IPS-20b (cell line): ENCODE results near the gene PSMG3.
A peak's percentile ranks its signal among the peaks of the same experiment; 100 is the strongest.

Experiments used
- H3K27ac ChIP-seq: one replicate; pipeline ENCODE4 v1.5.1; 2013; ENCODE audit warnings: low read length
- H3K27me3 ChIP-seq: 2 replicates; pipeline ENCODE4 v1.6.1; 2013; ENCODE audit warnings: mild to moderate bottlenecking, low read length, inconsistent platforms; ENCODE audit not compliant: insufficient read depth
- H3K36me3 ChIP-seq: 2 replicates; pipeline ENCODE4 v1.6.1; 2013; ENCODE audit warnings: low read depth, mild to moderate bottlenecking, inconsistent platforms, low read length, moderate library complexity; ENCODE audit not compliant: insufficient read depth
- H3K4me1 ChIP-seq: 2 replicates; pipeline ENCODE4 v1.6.1; 2013; ENCODE audit warnings: mild to moderate bottlenecking, control low read depth, inconsistent platforms, low read length, moderate library complexity; ENCODE audit not compliant: insufficient read depth
- H3K4me3 ChIP-seq: 2 replicates; pipeline ENCODE4 v1.5.1; 2013; ENCODE audit warnings: mild to moderate bottlenecking, low read length, inconsistent platforms
- H3K9ac ChIP-seq: 2 replicates; pipeline ENCODE4 v1.6.1; 2013; ENCODE audit warnings: low read depth, mild to moderate bottlenecking, inconsistent platforms, low read length, moderate library complexity
- H3K9me3 ChIP-seq: 2 replicates; pipeline ENCODE4 v1.6.1; 2013; ENCODE audit warnings: mild to moderate bottlenecking, low read depth, low read length, inconsistent platforms; ENCODE audit not compliant: insufficient read depth

Gene PSMG3

DNA sequence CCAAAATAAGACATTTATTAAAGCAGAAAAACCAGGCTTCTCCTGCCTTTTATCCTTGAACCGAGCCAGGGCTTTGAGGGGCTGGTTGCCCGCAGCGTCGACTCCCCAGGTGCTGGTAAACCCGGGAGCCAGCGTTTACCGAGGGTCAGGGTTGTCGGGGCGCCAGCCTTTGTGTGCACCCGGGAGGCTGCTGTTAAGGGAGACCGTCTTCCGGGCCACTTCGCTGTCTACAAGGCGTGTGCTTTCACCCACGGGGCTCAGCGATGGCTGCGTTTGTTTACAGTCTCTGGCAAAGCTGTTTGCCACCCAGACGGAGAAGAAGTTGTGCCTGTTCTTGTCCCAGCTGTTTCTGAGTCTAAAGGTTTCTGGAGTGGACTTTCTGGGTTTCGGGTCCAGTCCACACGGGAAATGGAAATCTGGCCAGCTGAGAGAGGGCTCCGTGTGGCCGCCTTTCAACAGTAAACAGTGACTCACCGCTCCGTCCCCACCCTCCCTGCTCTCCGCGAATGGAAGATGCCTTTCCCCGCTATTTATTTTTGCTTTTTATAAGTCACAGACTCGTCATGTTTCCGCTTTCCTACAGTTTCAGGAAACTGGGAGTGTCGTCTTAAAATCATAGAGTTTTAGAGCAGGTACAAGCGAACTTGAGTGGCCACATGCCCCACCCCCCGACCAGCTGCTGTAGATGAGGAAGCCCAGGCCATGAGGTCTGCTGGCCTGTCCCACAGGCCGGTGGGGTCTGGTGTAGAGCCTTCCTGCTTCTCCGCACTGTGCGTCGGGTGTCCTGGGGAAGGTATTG lies 37.2 kb downstream of the PSMG3 start:
- Histone ChIP-seq H3K9ac (0 out of 2 replicates have a peak overlapping the region, but pooled peaks have one; percentile 21), H3K27me3 (no peaks in the 10 kb centered on the region), H3K27ac (no peak overlapping the region), H3K36me3 (no peaks in the 10 kb centered on the region), H3K4me3 (peak overlapping the region; percentile 51), H3K4me1 (peaks cover 19% of the 10 kb centered on the region), H3K9me3 (no peaks in the 10 kb centered on the region)

DNA sequence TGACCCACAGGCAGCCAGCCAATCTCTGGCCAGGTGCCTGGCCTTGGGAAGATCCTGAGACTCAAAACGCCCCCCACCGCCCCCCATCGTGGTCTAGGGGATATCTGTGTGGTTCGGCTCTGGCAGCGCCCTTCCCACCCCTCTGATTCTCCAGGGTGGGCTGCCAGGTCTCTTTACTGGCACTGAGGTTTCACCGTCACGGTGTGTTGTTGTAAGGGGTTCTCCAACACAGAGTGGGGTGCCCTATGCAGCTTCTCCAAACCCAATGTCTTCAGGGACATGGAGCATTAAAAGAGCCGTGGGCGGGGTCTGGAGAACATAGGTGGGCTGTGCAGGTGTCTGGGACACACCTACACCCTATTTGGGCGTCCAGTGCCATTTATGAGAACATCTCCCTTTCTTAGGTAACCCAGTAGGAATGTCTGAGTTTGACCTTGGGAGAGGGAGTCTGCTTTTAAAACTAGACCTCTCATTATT lies 37.8 kb downstream of the PSMG3 start:
- Histone ChIP-seq H3K27ac (no peak overlapping the region), H3K9ac (no peak overlapping the region), H3K36me3 (no peaks in the 10 kb centered on the region), H3K9me3 (no peaks in the 10 kb centered on the region), H3K4me3 (peak overlapping the region; percentile 51), H3K4me1 (peaks cover 15% of the 10 kb centered on the region), H3K27me3 (no peaks in the 10 kb centered on the region)

DNA sequence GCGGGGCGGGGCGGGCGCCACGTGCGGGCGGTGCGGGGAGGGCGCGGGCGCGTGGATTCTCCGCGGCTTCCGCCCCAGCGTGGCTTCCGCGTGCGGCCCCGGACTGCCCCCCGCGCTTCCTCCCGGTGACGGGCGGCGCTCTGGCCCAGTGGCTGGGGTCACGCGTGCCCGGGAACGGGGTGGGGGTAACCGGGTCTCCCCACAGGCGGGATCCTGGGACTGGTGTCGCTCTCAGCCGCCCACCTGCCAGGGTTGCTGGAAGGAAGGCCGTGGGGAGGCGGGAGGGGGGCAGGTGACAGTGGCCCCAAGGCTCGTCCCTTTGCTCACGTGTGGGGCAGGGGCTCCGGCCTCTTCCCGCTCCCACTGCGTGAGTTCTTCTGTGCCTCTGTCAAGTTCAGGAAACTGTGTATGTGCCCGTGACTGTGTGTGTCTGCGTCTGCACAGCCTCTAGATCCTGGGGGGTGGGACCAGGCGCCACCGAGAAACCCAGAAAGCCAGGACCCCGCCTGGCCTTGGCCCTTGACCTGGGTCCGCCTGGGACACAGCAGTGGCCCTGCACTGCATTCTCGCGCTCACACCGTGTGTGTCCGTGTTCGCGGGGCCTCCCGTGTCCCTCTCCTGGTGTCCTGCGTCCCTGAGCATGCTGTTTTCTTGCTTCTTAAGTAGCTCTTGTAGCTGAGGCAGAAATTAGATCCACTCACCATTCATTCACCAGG lies 38.4 kb downstream of the PSMG3 start:
- H3K9me3 ChIP-seq = no peaks in the 10 kb centered on the region
- H3K36me3 ChIP-seq = no peaks in the 10 kb centered on the region
- peak overlapping the region; percentile 51 for H3K4me3 ChIP-seq
- H3K27ac ChIP-seq = no peak overlapping the region
- no peak overlapping the region for H3K9ac ChIP-seq
- peaks cover 9% of the 10 kb centered on the region for H3K4me1 ChIP-seq
- no peaks in the 10 kb centered on the region for H3K27me3 ChIP-seq

DNA sequence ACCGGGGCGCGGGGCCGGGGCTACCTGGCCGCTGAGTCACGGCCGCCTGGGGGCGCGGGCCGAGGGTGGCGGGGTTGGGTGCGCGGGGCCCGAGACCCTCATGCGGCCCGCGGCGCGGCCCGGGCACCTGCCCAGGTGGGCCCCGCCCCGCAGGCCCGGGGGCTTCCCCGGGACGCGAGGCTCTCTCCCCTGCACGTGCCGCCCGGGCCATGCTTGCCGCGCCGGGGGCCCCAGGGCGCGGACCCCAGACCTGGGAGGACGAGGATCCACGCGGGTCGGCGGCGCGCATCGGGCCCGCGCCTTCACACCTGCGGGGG lies 38.9 kb downstream of the PSMG3 start:
- Histone ChIP-seq H3K9me3 (no peaks in the 10 kb centered on the region), H3K4me1 (peaks cover 8% of the 10 kb centered on the region), H3K36me3 (no peaks in the 10 kb centered on the region), H3K9ac (no peak overlapping the region), H3K27ac (no peak overlapping the region), H3K4me3 (peak overlapping the region; percentile 51; the same call in 1 of the 2 replicates), H3K27me3 (no peaks in the 10 kb centered on the region)

DNA sequence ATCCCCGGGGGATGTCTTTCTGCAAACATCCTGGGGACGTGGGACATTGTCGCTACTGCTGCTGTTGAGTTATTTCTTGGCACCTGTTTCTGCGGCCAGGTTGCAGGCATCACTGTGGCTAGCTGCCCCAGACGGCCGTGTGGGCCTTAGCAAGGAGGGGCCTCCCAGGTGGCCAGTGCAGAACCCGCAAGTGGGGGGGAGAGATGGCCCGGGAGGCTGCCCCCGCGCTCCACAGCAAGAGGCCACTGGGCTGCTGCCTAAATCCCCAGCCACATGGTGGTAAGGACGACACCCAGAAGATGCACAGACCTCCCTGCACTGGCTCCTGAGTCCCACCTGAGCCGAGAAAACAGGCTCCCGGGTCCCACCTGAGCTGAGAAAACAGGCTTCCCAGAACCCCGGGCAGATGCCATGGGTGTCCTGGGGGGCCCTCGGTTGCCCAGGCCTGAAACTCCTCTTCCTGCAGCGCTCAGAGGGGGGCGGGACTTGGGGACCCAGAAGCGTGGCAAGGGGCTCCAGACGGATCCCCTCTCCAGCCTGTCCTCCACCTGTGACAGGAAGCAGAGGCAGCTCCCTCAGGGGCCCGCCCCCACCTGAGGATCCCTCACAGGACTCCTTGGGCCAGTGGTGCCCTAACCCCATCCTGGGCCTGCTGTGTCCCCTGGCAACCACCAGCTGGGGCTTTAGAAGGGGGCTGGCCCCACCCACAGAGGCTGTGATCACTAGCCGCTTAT lies 40.3 kb downstream of the PSMG3 start:
- Histone ChIP-seq H3K4me3 (peak overlapping the region; percentile 57; the same call in 1 of the 2 replicates), H3K9ac (no peak overlapping the region), H3K27me3 (no peaks in the 10 kb centered on the region), H3K27ac (no peak overlapping the region), H3K4me1 (peaks cover 8% of the 10 kb centered on the region), H3K9me3 (no peaks in the 10 kb centered on the region), H3K36me3 (no peaks in the 10 kb centered on the region)

DNA sequence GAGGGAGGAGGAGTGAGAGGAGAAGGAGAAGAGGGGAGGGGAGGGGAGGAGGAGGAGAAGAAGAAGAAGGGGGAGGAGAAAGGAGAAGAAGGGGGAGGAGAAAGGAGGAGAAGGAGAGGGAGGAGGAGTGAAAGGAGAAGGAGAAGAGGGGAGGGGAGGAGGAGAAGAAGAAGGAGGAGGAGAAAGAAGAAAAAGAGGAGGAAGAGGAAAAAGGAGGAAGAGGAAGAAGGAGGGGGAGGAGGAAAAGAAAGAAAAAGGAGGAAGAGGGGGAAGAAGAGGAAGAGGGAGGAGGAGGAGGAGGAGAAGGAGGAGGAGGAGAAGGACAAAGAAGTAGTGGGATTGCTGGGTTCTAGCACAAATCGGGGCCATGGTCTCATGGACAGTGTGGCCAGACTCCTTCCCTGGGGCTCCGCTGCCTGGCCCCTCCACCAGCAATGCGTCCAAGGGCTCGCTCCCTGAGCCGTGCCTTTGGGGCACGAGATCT lies 43.5 kb downstream of the PSMG3 start:
- Histone ChIP-seq H3K9ac (no peak overlapping the region), H3K4me1 (no peaks in the 10 kb centered on the region), H3K27me3 (no peaks in the 10 kb centered on the region), H3K27ac (no peak overlapping the region), H3K4me3 (no peak overlapping the region), H3K9me3 (no peaks in the 10 kb centered on the region), H3K36me3 (no peaks in the 10 kb centered on the region)

DNA sequence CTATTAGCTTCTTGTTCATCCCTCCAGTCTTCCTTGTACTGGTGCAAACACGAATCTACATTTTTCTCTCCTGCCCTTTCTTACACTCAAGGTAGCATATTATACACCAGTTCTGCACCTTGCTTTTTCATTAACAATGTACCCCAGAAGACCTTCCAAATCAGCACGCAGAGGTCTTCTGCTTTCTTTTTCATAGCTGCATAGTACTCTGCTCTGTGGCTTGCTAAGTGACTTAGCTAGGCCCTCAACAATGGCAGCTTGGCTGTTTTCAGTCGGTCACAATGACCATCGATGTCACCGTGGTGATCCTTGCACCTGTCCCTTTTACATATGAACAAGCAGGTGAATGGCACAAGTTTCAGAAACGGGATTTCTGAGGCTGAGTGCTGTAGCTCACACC lies 44.4 kb downstream of the PSMG3 start:
- H3K27ac ChIP-seq = no peak overlapping the region
- no peak overlapping the region for H3K9ac ChIP-seq
- H3K4me3 ChIP-seq = no peak overlapping the region
- H3K27me3 ChIP-seq = no peaks in the 10 kb centered on the region
- no peaks in the 10 kb centered on the region for H3K4me1 ChIP-seq
- H3K9me3 ChIP-seq = no peaks in the 10 kb centered on the region
- no peaks in the 10 kb centered on the region for H3K36me3 ChIP-seq

DNA sequence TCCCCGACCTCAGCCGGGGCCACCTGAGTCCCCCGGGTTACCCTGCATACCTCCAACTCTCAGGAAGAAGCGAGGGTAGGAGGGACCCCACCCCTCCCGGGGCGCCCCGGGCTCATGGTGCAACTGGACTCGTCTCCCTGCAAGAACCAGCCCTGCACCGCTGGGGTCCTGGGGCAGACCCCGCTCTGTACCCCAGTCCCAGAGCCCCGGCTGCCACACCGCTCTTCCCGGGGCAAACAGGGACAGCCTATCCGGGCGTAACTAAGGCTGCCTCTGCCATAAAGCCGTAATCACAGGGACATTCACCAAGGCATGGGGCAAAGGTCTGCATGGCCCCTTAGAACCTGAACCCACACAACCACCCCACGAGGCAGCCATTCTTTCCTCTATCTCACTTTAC lies 46.0 kb downstream of the PSMG3 start:
- H3K9me3 ChIP-seq = no peaks in the 10 kb centered on the region
- H3K36me3 ChIP-seq = no peaks in the 10 kb centered on the region

DNA sequence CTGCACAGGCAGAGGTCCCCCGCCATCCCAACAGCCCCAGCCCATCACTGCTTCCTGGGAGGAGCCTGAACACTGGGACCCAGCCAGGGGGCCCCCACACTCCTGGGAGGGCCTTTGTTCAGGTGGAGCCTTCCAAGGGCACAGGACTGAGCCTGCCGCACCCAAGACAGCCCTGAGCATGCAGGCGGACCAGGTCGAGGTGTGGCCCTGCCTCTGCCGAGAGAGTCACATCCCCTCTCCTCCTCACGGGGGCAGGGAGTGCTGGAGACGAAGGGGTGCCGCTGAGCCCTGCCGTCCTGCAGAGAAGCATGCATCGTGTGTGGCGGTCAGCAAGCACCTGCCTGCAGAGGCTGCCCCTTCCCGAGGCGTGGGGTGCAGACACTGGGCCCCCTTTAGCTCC lies 46.6 kb downstream of the PSMG3 start:
- Histone ChIP-seq H3K27me3 (no peaks in the 10 kb centered on the region), H3K27ac (no peak overlapping the region), H3K9ac (no peak overlapping the region), H3K4me3 (no peak overlapping the region), H3K36me3 (no peaks in the 10 kb centered on the region), H3K4me1 (no peaks in the 10 kb centered on the region), H3K9me3 (no peaks in the 10 kb centered on the region)

More for the DNA sequence above, 46.0 kb downstream of the PSMG3 start:
- no peak overlapping the region for H3K27ac ChIP-seq
- H3K27me3 ChIP-seq = no peaks in the 10 kb centered on the region
- no peak overlapping the region for H3K9ac ChIP-seq
- H3K4me3 ChIP-seq = no peak overlapping the region
- H3K4me1 ChIP-seq = no peaks in the 10 kb centered on the region

DNA sequence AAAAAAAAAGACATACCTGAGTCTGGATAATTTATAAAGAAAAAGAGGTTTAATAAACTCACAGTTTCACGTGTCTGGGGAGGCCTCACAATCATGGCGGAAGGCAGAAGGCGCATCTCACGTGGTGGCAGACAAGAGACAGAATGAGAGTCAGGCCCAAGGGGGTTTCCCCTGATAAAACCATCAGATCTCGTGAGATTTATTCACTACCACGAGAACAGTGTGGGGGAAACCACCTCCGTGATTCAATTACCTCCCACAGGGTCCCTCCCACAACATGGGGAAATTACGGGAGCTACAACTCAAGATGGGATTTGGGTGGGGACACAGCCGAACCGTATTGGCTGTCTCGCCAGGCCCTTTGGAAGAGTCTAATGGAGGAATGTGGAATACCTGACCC lies 48.4 kb downstream of the PSMG3 start:
- Histone ChIP-seq H3K4me1 (no peaks in the 10 kb centered on the region), H3K9ac (no peak overlapping the region), H3K9me3 (no peaks in the 10 kb centered on the region), H3K27ac (no peak overlapping the region), H3K27me3 (no peaks in the 10 kb centered on the region), H3K4me3 (no peak overlapping the region), H3K36me3 (no peaks in the 10 kb centered on the region)

DNA sequence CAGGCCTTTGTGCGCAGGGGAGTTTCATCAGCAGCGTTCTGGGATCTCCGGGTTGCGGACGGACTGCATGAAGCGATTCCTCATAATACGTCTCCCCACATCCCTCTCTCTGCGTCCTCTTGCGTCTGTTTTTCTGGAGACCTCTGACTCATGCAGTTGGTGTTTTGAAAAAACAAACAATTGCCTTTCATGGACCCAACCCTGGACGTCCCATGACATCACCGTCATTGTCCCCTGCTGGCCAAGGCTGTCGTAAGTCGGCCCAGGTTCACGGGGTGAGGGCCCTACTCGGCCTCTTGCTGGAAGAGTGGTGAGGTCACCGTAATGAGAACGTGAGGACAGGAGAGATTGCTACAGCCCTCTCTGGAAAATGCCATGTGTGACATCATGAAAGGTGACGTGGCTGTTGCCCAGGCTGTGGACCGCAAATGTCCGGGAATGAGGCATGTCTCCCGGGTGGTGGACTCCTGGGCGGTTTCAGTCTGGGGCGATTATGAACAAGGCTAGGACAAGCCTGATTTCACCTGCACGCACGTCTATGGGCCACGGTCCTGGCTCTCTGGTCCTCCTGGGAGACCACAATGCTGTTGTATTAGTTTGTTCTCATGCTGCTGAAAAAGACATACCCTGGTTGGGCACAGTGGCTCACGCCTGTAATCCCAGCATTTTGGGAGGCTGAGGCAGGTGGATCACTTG lies 49.1 kb downstream of the PSMG3 start:
- no peaks in the 10 kb centered on the region for H3K4me1 ChIP-seq

More for the DNA sequence above, 49.1 kb downstream of the PSMG3 start:
- H3K27ac ChIP-seq = no peak overlapping the region
- H3K36me3 ChIP-seq = no peaks in the 10 kb centered on the region
- no peak overlapping the region for H3K4me3 ChIP-seq
- H3K9me3 ChIP-seq = no peaks in the 10 kb centered on the region
- H3K27me3 ChIP-seq = no peaks in the 10 kb centered on the region
- no peak overlapping the region for H3K9ac ChIP-seq
